SU-DHL-6 (cell line): ENCODE measurements around the gene TUG1.

Experiments used
- EZH2phosphoT487 ChIP-seq: fragments of 200-600 bp; sonication (generic), shearing (Covaris generic); conservative IDR thresholded peaks from 2 replicates; pipeline ENCODE4 v1.6.1; 2018; ENCODE audit warnings: mild to moderate bottlenecking, antibody characterized with exemption, low read length, moderate library complexity, mixed read lengths
- TF ChIP-seq, protein P1 (sequence below): fragments of 200-600 bp; sonication (generic); IDR thresholded peaks from one replicate; pipeline ENCODE4 v1.5.1; 2017; ENCODE audit warnings: antibody characterized with exemption, mild to moderate bottlenecking, low read length, moderate library complexity; ENCODE audit not compliant: insufficient read depth, poor library complexity, severe bottlenecking

DNA sequence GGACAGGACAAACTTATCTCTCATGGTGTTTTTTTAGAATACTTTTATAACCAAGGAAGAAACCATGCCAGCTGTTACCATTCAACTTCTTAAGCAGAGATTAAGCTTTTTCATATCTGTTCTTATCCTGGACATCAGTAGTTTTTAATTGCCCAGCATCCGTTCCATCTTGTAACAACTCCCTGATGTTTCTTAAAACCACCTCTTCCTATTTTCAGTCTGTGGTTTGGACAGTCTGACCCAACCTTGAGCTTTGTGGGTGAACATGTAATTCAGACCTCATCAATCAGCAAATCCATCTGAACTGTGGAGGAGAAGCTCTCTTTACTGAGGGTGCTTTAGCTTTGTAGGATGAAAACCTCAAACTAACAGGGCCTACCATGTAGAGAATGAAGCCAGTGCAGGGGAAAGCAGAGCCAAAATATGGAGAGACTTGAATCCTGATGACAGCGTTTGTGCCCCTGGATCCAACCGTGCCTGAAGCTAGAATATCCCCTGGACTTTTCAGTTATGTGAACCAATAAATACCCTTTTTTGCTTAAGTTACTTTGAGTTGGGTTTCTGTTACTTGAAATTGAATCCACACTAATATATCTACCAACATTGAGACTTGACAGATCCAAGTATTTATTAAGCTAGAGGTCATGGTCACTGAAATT lies 9.4 kb downstream of the TUG1 start:
- TF ChIP-seq, protein P1, sequence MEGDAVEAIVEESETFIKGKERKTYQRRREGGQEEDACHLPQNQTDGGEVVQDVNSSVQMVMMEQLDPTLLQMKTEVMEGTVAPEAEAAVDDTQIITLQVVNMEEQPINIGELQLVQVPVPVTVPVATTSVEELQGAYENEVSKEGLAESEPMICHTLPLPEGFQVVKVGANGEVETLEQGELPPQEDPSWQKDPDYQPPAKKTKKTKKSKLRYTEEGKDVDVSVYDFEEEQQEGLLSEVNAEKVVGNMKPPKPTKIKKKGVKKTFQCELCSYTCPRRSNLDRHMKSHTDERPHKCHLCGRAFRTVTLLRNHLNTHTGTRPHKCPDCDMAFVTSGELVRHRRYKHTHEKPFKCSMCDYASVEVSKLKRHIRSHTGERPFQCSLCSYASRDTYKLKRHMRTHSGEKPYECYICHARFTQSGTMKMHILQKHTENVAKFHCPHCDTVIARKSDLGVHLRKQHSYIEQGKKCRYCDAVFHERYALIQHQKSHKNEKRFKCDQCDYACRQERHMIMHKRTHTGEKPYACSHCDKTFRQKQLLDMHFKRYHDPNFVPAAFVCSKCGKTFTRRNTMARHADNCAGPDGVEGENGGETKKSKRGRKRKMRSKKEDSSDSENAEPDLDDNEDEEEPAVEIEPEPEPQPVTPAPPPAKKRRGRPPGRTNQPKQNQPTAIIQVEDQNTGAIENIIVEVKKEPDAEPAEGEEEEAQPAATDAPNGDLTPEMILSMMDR = no peak
- TF ChIP-seq EZH2phosphoT487 = no peak
